HL-60/S4 (cell line): Measurements from ENCODE around the gene NLRP4.

Experiments
- in situ Hi-C: fragments of 300-500 bp; cut with MboI; formaldehyde crosslinking; loops from 2 replicates; pipeline ENCODE4 v1.14.3; 2022; ENCODE audit warnings: low sequenced_read_pairs

NLRP4 gene, protein sequence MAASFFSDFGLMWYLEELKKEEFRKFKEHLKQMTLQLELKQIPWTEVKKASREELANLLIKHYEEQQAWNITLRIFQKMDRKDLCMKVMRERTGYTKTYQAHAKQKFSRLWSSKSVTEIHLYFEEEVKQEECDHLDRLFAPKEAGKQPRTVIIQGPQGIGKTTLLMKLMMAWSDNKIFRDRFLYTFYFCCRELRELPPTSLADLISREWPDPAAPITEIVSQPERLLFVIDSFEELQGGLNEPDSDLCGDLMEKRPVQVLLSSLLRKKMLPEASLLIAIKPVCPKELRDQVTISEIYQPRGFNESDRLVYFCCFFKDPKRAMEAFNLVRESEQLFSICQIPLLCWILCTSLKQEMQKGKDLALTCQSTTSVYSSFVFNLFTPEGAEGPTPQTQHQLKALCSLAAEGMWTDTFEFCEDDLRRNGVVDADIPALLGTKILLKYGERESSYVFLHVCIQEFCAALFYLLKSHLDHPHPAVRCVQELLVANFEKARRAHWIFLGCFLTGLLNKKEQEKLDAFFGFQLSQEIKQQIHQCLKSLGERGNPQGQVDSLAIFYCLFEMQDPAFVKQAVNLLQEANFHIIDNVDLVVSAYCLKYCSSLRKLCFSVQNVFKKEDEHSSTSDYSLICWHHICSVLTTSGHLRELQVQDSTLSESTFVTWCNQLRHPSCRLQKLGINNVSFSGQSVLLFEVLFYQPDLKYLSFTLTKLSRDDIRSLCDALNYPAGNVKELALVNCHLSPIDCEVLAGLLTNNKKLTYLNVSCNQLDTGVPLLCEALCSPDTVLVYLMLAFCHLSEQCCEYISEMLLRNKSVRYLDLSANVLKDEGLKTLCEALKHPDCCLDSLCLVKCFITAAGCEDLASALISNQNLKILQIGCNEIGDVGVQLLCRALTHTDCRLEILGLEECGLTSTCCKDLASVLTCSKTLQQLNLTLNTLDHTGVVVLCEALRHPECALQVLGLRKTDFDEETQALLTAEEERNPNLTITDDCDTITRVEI

DNA sequence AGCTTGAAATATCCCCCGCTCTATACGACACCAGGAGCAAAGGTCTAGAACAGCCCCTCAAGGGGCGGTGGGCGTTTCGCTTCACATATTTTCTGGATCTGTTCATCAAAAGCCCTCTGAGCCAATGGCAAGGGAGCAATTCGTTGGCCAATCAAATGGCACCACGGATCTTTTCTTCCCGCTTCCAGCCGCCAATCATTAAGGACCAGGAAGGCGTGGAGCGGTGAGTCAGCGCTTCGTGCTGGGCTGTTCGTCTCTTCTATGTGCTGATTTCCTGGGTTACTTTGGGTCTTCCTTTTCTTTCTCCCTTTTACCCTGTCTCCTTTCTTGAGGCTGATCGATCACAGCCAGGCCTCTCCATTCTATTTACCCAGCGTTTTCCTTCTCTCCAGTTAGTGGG is at the start of gene NLRP4:
NLRP4 (plus strand) TSS at position 201 of the 400 bp plus-strand sequence. CDS start 15,541 bp downstream, outside the sequence.
- in situ Hi-C loops = no loop called here

DNA sequence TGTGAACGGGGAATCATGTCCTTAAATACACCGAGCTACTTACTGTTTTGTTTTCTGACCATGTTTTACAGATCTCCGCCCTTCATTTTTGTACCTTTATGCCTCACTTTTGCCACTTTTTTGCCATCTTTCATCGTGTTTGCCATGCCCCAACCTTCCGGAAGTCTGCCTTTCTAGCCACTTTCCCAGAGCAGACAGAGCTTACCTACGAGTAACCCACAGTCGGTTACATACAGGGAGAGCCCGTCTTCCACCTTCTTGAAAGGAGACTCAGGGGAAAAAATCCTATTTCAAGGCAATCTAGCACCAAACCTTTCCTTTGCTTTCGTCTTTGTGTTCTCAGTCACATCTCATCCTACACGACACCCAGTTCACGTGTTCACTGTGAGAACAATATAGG is 41.3 kb upstream of the NLRP4 start:
- in situ Hi-C loops = no loop called here

DNA sequence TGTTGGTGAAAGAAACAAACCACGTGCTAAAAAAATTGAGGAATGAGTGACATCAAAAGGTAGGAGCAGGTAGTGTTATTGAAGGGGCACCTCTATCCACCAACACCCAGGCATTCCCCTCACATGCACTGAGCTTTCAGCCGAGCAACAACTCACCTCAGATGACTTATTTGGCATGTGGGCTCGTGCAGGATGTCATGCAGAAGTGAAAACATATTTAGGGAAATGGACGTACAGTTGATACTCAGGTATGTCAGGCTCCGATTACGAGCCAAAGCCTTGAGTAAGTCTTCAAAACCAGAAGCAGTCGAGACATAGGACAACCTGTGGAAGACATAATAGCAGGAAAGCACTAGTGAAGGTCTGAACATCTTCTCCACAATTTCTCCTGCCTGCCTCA is 34.9 kb upstream of the NLRP4 start:
- in situ Hi-C loops = no loop called here

DNA sequence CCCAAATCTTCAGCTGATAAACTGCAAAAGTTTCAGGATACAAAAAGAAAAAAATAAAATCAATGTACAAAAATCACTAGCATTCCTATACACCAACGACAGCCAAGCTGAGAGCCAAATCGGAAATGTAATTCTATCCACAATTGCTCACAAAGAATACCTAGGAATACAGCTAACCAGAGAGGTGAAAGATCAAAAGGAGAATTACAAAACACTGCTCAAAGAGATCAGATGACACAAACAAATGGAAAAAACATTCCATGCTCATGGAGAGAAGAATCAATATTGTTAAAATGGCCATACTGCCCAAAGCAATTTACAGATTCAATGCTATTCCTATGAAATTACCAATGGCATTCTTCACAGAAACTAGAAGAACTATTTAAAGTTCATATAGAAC is 34.1 kb upstream of the NLRP4 start:
- in situ Hi-C loops = no loop called here

DNA sequence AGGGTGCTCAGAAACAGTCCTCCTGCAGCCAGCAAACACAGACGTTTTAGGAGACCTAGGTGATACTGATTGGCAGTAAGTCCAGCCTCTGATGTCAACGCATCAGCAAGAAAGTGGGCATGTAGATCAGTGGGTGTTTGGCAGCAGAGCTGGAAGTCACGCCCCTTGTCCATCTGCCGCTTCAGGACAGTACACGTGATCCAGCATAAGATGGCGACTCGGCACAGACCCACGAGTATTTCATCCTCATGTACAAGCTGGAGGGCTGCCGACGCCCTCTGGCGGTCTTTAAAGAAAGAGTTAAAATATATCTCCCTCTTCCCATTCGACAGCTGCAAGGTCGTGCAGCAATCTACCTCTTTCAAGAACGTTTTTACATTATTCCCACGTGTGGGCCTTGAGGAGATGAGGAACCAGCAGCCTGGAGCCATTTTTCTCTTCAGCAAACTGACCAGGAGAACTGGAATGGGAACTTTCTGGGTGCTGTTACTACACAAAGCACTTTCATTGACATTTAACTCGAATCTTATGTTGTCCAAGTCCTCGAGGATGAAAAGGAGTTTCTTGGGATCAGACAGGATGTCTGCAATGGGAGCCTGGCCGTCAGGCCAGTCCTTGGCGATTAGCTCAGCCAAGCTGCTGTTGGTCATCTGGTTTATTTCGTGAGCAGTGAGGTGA is 26.8 kb upstream of the NLRP4 start:
- in situ Hi-C loops = no loop called here

DNA sequence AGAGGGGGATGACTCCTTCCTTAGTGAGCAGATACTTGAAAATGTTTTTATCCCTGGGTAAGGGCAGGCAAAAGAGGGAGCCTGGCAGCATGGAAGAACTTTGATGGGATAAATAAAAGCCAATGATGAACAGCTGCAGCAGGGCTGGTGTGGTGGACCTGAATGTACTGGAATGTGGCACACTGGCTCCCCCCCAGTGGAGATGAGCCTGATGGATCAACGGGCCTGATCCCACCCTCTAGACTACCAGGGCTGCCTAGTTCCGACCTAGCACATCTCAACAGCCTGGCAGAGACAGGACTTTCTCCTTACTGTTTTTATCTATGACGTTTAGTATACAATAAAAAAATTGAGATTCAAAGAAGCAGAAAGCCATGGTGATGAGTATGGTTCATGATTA is 25.0 kb upstream of the NLRP4 start:
- in situ Hi-C loops = no loop called here

DNA sequence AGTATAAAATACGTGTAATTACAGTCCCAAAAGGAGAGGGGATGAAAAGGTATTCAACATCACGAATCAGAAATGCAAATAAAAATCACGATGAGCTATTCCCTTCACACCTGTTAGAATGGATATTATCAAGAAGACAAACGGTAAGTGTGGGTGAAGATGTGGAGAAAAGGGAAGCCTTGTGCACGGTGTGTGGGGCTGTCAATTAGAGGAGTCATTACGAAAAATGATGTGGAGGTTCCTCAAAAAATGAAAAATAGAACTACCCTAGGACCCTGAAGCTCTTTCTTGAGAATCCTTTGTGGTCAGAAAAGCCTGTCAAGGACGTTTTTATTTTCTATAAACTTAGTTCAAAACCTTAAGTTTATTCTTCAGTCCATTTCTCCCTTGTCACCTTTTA is 23.9 kb upstream of the NLRP4 start:
- in situ Hi-C loops = no loop called here

DNA sequence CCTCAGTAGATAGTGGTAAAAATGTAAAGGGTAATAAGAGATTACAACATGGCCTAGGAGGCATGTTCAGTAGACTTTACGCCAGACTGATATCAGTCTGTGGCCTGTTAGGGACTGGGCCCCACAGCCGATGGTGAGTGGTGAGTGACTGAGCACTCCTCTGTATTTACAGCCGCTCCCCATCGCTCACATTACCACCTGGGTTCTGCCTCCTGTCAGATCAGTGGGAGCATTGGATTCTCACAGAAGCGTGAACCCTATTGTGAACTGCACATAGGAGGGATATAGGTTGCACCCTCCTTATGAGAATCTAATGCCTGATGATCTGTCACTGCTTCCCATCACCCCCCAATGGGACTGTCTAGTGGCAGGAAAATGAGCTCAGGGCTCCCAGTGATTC is 22.4 kb upstream of the NLRP4 start:
- in situ Hi-C loops = no loop called here

DNA sequence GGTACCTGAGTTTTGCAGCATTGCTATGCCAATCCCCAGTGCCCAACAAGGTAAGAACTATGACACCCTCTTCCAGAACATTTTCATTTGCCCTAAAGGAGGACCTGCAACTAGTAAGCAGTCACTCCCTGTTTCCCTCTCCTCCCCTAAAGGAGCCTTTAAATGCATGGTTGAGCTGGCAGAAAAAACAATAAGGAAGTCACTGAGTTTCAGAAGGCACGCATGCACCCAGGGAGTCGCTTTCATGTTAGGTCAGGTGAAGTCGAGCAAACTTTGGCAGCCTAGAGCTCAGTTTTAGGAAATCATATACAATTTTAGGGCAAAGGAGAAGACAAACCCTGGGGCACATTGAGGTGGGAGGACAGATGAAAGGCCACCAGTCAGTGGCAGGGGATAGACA is 16.3 kb upstream of the NLRP4 start:
- in situ Hi-C loops = no loop called here

DNA sequence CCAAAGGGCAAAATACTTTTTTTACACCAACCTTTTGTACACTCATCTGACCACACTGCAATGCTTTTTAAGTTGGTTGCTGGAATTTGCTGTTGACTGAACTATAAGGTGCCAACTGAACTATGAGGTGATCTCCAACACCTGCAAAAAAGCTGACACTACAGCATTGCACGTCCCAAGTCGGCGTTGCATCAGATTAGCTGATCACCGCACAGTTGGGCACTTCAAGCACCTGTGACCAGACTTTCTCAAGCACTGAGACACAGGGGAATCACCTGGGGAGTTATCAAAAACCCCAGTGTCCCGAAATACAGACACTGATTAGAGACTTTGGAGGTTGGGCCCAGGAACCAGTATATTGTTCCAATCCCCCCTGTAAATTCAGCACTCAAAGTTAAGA is 5.7 kb upstream of the NLRP4 start:
- in situ Hi-C loops = no loop called here

DNA sequence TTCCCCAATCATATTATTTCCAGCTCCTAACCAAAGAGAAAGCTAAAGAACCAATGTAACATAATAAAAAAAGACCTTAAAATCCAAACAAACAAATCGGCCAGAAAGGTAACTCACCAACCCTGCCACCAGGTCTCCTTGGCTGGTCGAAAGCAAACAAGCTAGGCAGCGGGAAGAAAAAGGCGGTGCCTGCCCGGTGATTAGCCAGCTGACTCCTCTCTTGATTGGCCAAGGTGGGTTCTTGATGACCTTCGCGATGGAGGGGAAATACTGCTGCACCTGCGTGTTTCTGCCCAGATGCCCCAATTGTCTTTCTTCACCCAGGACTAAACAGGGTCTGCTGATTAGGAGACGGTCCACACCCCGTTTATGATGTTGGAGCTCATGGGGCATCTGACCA is 4.5 kb upstream of the NLRP4 start, which contains the start of gene NLRP11:
NLRP11 (minus strand) TSS at position 154 of the 400 bp plus-strand sequence. CDS start 13,825 bp downstream, outside the sequence.
- in situ Hi-C loops = no loop called here

DNA sequence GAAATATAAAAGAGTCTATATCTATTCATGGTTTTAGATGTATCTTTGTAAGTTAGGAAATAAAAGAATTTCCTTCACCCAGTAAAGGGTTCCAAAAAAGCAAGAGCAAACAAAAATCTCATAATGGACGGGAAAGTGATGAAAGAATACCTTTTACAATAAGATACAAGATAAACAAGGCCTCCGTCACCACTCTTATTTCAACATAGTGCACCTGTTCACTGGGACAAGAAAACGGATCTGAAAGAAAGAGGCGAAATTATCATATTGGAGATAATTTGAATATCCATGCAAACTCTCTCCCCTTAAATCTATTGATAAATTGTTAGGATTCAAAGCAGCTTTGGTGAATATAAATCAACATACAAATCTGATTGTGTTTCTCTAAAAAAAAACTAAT is 3.7 kb upstream of the NLRP4 start:
- in situ Hi-C loops = no loop called here

DNA sequence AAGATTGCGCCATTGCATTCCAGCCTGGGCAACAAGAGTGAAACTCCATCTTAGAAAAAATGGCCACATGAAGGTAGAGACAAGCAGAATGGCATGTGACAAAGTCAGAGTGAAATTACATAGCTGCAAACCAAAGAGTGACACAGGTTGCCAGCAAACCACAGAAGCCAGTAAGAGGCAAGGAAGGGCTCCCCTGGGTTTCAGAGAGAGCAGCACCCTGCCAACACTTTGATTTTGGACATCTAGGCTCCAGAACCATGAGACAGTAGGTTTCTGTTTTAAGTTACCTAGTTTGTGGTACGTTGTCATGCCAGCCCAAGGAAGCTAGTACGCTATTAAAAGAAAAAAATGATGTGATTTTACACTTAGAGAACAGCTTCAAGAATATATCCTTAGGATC is 1.9 kb downstream of the NLRP4 start:
- in situ Hi-C loops = no loop called here

DNA sequence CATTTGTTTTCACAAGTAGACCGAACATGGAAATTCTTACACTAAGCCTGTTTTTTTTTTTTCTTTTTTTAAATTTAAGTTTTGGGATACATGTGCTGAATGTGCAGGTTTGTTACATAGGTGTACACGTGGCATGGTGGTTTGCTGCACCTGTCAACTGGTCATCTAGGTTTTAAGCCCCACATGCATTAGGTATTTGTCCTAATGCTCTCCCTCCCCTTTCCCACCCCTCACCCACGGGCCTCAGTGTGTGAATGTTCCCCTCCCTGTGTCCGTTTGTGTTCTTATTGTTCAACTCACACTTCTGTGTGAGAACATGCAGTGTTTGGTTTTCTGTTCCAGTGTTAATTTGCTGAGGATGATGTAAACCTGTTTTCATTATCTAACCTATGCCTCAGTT is 2.6 kb downstream of the NLRP4 start:
- in situ Hi-C loops = no loop called here

DNA sequence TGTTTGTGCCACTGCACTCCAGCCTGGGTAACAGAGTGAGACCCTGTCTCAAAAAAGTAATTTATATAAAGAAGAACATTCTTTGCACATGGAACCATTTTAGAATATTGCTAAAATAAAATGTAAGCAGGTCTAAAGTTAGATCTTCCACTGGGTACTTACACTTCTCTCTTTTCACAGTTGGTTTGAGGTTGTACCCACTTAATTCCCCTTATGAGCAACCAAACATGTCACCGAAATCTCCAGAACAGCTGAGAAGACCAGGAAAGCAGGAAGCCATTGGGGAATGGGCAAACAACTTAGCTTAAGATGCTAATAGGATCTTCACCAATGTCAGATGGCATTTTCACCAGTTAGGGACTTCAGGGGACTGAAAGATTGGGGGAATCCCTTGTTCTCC is 18.8 kb downstream of the NLRP4 start:
- in situ Hi-C loops = no loop called here

DNA sequence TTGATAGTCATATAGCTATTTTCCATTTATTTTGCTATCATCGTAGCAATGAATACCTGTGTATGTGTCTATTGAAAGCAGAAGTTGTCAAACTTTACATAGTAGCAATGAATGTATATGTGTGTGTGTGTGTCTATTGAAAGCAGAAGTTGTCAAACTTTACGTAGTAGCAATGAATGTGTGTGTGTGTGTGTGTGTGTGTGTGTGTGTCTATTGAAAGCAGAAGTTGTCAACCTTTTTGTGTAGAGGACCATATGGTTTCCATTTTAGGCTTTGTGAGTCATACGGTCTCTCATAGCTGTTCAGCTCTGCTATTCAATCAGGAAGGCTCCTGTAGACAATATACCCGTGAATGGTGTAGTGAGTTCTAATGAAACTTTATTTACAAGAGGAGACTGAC is 20.8 kb downstream of the NLRP4 start:
- in situ Hi-C loops = no loop called here

DNA sequence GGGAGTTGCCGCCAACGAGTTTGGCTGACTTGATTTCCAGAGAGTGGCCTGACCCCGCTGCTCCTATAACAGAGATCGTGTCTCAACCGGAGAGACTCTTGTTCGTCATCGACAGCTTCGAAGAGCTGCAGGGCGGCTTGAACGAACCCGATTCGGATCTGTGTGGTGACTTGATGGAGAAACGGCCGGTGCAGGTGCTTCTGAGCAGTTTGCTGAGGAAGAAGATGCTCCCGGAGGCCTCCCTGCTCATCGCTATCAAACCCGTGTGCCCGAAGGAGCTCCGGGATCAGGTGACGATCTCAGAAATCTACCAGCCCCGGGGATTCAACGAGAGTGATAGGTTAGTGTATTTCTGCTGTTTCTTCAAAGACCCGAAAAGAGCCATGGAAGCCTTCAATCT is 21.6 kb downstream of the NLRP4 start:
- in situ Hi-C loops = no loop called here

DNA sequence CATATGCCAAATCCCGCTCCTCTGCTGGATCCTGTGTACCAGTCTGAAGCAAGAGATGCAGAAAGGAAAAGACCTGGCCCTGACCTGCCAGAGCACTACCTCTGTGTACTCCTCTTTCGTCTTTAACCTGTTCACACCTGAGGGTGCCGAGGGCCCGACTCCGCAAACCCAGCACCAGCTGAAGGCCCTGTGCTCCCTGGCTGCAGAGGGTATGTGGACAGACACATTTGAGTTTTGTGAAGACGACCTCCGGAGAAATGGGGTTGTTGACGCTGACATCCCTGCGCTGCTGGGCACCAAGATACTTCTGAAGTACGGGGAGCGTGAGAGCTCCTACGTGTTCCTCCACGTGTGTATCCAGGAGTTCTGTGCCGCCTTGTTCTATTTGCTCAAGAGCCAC is 22.1 kb downstream of the NLRP4 start:
- in situ Hi-C loops = no loop called here

DNA sequence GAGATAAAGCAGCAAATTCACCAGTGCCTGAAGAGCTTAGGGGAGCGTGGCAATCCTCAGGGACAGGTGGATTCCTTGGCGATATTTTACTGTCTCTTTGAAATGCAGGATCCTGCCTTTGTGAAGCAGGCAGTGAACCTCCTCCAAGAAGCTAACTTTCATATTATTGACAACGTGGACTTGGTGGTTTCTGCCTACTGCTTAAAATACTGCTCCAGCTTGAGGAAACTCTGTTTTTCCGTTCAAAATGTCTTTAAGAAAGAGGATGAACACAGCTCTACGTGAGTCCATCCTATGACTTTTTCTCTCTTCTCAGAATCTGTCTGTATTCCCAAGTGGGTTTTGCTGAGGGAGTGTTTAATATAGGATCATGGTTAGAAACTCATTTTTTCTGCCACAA is 22.6 kb downstream of the NLRP4 start:
- in situ Hi-C loops = no loop called here

DNA sequence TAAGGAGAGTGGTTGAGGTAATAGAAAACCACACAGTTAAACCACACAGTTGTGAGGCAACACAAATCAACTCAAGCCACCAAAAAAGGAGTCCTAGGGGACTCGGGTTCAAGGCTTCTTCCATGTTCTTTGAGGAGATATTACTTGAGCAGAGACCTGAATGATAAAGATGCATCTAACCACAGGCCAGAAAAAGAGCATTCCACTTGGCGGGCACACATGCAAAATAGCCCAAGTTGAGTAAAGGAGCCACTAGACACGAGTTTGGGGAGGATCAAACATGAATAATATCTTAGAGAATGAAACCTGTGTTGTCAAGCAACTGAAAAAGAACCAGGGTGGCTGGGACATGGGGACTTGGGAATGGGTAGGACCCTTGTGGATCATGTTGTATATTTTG is 30.2 kb downstream of the NLRP4 start:
- in situ Hi-C loops = no loop called here

DNA sequence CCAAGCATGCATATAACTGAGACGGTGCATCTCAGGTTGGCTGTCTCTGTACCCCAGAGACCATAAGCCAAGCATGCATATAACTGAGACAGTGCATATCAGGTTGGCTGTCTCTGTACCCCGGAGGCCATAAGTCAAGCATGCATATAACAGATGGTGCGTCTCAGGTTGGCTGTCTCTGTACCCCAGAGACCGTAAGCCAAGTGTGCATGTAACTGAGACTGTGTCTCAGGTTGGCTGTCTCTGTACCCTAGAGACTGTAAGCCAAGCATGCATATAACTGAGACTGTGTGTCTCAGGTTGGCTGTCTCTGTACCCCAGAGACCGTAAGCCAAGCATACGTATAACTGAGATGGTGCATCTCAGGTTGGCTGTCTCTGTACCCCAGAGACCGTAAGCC is 30.8 kb downstream of the NLRP4 start:
- in situ Hi-C loops = no loop called here
